Activated T-cell treated with anti-CD3 and anti-CD28 coated beads for 48 hours (primary cell): Measurements from ENCODE around the gene IFNAR1.
A peak's percentile ranks its signal among the peaks of the same experiment; 100 is the strongest.
"Not testable (repeated sequence)": the region's sequence is repeated elsewhere in the genome, so short reads cannot be mapped to it uniquely, and the experiment has no call there.

Experiments used
- DNase-seq: peaks from one replicate; pipeline ENCODE4 v3.0.0-alpha.2; 2020; ENCODE audit warnings: low read depth

IFNAR1 gene

DNA sequence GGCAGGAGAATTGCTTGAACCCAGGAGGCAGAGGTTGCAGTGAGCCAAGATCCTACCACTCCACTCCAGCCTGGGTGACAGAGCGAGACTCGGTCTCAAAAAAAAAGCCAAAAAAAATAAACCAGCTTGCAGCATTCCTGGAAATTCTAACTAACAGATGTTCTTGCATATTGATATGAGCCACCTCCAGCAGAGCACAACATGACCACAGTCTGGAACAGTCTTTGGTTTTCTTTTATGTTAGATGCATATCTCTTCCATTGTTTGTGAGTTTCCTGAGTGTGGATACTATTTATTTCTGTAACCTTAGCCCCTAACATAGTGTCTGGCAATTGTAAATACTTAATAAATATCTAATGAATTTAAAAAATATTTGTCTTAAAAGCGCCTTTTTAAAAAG is 23.9 kb downstream of the IFNAR1 start:
- DNase-seq = no peak

DNA sequence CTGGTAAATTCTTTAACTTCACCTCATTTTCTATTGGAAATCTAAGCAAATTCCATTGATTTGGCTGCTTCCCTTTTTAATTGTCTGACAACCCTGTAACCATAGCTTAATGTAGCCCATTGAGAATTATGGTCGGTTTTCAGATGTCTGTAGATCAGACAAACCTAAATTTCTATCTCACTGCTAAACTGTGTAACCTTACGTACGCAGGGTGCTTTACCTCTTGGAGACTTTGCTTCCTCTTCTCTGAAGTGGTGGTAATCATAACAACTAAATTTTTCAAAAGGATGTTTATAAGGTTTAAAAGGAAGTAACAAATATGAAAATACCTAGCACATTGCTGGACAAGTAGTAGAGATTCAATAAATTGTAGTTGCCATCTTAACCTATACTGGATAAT is 25.9 kb downstream of the IFNAR1 start:
- DNase-seq = no peak

DNA sequence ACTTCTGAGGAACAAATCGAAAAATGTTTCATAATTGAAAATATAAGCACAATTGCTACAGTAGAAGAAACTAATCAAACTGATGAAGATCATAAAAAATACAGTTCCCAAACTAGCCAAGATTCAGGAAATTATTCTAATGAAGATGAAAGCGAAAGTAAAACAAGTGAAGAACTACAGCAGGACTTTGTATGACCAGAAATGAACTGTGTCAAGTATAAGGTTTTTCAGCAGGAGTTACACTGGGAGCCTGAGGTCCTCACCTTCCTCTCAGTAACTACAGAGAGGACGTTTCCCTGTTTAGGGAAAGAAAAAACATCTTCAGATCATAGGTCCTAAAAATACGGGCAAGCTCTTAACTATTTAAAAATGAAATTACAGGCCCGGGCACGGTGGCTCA is 30.6 kb downstream of the IFNAR1 start:
- no peak for DNase-seq

DNA sequence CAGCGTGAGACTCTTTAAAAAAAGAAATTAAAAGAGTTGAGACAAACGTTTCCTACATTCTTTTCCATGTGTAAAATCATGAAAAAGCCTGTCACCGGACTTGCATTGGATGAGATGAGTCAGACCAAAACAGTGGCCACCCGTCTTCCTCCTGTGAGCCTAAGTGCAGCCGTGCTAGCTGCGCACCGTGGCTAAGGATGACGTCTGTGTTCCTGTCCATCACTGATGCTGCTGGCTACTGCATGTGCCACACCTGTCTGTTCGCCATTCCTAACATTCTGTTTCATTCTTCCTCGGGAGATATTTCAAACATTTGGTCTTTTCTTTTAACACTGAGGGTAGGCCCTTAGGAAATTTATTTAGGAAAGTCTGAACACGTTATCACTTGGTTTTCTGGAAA is 31.2 kb downstream of the IFNAR1 start:
- no peak for DNase-seq

DNA sequence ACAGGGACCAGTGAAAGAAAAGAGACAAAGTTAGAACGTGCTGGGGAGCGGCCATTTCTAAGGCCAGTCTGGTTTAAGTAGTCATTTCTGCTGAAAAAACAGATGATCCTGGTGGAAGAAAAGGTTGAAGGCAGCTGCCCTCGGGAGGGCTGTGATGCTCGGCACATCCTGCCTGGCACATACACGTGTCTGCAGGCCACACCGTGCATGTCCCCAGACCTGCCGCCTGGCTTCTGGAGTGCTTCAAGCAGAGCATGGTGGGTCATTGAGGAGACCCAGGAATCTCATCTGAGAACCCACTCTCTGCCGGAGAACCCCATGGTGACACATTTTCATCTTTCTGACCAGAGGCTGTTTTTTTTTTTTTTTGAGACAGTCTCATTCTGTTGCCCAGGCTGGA is 32.4 kb downstream of the IFNAR1 start:
- DNase-seq = no peak

DNA sequence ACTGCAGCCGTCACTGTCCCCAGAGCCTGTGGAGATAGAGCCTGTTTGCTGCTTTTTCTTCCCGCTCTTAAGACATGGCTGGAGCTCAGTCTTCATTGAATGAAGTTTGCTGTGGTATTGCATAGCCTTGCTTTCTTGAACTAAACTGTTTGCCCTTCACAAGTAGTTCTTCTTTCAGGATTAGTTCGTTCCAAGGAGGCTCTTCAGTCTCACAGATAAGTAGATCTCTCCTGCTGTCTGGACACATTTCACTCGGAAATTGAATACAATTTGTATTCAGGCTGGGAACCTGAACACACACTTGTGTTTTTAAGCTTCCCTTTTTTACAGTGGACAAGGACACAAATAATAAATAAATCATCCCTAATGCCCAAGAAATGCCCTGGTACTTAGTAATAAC is 34.7 kb downstream of the IFNAR1 start:
- no peak for DNase-seq

DNA sequence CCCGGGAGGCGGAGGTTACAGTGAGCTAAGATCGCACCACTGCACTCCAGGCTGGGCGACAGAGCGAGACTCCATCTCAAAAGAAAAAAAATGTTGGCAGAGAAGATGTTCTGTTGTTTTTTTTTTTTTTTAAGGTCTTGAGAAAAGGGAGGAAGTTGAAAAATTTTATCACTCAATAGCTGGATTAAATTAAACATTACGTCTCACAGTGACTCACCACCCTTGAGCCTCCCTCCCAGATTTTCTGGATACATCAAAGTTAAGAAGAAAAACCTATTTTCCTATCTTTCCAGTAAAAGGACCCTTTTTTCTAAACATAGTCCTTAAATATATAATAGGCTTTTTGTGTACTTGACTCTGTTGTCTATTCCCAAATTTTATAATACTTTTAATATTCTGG is 35.5 kb downstream of the IFNAR1 start:
- DNase-seq = no peak

DNA sequence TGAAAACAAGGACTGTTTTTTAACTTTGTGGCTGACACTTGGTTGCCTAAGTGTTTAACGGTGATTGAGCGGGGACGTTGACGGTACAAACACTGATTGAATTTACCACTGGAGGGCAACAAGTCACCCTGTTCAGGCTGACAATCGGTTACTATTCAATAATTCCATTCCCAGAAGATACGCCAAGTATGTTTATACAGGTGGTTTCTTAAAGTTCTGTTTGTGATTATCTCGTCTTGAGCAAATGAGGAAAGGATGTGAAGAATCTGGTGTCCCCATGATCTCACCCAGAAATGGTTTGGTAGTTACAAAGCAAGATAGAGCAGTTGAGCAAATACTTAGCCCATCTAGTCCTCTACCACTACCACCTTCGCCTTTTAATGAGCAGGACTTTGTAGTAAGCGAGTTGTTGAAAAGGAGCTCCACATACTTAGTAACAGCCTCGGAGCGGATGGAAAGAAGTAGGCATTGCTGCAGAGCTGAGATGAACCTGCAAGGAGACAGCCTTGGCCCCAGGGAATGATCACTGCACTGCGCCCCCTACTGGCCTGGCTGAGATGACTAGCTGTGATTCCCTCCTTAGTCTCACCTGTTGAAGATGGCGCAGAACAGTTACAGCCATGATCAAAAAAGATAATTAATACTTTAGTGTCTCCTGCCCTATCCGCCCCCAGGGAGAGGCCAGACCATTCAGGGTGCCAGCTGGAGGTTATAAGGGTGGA is 36.3 kb downstream of the IFNAR1 start:
- peak; percentile 82 for DNase-seq

DNA sequence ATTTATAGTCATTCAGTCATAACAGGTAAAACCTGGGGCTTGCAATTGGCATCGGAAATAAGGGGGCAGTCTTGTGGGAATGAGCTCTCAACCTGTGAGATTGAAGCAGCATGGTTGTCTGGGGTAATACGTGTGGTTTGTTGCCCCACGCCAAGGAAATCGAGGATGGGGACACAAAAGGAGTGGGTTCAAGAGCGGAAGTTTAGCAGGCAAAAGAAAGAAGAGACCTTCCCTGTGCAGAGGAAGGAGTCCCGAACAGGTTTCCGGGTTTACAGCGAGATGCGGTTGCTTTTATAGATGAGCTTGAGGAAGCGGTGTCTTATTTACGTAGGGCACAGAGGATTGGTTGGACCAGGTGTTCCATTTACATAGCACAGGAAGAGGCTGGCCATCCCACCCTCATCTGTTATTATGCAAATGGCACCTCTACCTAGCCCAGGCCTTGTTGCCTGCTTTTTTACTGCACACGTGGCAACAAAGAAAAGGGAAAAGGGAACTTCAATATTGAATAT is 37.3 kb downstream of the IFNAR1 start:
- no peak for DNase-seq

DNA sequence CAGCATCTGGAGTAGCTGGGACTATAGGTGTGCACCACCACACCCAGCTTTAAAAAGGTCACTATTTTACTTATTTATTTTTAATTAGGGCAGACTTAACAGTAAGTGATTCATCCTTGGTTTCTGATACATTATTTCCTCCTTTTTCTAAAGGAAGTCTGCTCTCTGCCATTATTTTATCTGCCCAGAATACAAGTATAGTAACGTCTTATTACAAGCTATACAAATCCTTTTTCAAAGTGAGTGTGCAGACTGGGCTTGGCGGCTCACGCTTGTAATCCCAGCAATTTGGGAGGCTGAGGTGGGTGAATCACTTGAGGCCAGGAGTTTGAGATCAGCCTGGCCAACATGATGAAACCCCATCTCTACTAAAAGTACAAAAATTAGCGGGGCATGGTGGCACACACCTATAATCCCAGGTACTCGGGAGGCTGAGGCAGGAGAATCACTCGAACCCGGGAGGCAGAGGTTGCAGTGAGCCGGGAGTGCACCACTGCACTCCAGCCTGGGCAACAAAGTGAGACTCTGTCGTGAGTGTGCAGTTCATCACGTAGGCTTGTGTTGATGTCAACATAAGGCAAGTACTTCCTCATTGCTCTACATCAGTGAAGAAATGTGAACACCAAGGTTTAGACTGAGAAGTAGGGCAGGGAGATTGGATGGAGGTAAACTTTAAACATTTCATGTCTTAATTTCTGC is 39.3 kb downstream of the IFNAR1 start:
- DNase-seq = not testable (repeated sequence)

DNA sequence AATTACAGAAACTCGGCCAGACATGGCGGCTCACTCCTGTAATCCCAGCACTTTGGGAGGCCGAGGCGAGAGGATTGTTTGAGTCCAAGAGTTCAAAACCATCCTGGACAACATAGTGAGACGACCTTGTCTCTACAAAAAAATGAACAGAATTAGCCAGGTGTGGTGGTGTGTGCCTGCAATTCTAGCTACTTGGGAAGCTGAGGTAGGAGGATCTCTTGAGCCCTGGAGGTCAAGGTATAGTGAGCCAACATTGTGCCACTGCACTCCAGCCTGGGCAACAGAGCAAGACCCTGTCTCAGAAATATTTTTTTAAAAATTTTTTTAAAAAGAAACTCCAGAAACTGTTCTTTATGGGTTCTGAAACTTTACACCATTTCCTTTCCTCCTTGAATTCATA is 40.1 kb downstream of the IFNAR1 start:
- DNase-seq = no peak

DNA sequence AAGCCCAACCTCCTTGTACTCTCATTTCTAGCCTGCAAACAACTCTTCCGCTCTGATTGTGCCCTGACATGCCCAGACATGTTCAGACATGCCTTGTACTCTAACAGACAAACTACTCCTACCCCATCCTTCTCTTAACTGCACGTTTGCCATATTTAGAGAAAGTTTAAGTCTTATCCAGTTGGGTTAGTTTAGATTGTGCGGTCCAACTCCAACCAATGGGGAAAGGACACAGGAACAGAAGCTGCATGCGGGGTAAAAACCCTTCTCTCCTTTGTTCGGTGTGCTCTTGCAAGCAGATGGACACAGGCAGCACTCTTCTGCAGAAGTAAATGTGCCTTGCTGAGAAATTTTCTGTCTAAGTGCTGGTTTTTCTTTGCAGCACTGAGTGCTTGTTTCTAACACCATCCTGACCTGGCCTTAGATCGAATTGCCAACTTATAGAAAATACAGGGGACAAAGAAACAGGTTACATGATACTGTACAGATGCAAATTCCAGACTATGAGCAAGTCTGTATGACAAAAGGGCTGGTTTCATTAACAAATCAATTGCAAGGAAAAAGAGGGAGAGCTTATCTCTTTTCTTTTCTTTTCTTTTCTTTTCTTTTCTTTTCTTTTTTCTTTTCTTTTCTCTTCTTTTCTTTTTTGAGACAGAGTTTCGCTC is 42.7 kb downstream of the IFNAR1 start:
- no peak for DNase-seq

DNA sequence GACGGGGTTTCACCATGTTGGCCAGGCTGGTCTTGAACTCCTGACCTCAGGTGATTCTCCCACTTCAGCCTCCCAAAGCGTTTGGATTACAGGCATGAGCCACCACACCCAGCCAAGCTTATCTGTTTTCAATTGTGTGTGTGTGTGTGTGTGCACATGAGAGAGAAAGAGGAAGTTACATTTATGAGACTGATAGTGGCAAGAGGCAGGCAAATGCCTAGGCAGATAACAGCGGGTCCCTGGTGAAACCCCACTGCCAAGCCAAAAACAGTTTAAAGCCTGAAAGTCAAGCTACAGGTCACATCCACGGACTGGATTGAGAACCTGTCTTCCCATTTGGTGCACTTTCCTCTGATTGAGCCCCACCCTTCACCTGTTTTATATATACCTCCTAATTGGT is 43.4 kb downstream of the IFNAR1 start:
- DNase-seq = no peak

DNA sequence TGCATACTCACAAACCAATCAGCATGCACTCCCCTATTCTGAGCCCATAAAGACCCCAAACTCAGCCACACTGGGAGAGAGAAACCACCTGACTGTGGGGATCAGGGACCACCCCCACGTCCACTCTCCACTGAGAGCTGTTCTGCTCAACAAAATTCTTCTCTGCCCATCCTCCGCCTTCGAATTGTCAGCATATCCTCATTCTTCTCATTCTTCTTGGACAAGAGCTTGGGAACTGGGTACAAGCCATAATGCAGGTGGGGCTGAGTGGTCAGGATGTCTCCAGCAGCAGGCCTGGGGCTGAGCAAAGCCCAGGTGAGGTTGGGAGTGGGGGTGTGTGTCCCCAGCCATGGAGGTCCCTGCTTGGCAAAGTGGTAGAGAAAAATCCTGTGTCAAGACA is 43.8 kb downstream of the IFNAR1 start:
- no peak for DNase-seq

DNA sequence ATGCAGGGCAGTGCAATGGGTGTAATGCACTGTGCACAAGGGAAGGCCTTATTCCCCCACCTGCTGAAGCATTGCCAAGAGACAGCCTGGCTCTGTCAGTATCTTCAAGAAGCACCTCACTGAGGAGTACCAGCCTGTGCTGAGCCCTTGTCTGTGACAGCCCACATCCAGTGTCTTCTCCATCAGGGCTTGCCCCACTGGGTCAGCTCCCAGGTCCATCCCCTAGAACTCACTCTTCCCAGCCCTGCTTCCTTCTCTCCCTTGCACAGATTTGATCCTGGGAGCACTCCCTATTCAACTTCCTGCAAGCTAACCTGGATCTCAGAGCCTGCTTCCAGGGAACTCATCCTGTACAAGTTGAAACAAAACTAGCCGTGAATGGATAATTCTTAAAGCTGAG is 44.8 kb downstream of the IFNAR1 start:
- no peak for DNase-seq

DNA sequence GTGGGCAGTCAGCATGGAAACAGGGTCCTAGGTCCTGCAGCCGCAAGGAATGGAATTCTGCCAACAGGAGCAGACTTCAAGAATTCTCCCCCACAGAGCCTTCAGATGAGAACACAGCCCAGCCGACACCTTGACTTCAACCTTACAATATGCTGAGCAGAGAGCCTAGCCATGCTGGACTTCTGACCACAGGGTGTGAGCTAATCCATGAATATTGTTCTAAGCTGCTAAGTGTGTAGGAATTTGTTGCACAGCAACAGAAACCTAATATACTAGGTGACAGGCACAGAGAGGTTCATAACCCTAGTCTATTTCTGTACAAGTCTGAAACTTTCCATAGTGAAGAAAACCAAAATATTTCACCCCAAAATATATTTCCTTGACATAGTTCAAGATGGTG is 45.5 kb downstream of the IFNAR1 start:
- DNase-seq = no peak

DNA sequence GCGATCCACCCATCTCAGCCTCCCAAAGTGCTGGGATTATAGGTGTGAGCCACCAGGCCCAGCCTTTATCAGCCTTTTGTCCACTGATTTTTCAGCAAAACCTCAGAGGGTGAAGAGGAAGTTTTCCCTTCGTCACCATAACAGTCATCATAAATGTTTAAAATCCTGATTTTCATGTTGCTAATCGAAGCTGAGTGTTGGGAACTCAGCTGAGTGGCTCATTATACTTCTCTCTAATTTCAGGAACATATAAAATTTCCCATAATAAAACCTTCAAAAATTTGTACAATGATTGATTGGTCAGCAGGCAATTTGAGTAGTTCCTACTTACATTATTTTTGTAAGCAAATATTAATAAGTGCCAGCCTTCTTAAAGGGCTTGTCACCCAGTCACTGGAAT is 46.6 kb downstream of the IFNAR1 start:
- no peak for DNase-seq

DNA sequence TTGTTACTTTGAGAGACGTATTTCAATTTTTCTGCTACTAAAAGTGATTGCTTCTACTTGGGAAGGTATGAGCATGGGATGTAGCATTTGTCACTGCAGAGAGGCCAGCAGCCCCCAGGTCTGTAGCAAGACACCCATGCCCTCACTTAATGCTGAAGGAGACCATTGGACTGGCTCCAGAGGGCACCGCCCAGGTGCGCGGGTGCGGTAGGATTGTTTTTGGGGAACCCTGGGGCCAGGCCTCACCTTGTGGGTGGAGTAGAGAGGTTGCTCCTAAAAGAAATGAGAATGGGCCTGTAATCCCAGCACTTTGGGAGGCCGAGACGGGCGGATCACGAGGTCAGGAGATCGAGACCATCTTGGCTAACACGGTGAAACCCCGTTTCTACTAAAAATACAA is 47.8 kb downstream of the IFNAR1 start:
- no peak for DNase-seq

DNA sequence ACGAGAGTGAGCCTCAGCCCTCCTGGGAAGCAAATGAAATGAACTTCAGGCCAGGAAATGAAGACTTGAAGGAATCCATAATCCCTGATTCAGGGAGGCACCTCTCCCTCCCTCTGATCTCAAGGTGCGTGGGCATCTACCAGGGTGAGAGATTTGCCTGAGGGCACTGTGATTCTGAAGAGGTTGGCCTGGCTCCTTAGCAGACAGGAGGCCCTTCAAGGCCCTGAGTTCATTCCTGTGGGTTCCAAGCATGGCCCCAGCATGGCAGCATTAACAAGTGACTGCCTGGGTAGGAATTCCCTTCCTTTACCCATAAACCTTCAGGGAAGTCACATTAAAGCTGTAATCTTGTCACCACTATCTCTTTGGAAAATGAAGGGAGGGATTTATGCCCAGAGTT is 48.7 kb downstream of the IFNAR1 start:
- DNase-seq = no peak

DNA sequence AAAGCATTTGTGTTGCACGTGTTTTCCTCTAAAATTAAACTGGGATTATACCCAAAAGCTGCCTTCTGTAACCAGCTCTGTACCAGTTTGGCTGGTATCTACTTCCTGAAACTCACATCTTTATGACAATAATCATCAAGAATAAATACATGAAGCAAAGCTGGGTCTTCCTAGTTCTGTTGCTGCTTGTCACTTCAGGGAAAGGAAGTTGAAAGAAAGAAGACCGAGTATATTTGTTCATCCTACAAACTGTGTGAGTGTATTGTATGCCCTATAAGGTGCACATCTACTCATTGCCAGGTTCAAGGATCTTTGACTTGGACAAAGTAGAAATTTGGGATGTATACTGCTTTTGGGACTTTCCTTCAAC is 49.3 kb downstream of the IFNAR1 start:
- no peak for DNase-seq

DNA sequence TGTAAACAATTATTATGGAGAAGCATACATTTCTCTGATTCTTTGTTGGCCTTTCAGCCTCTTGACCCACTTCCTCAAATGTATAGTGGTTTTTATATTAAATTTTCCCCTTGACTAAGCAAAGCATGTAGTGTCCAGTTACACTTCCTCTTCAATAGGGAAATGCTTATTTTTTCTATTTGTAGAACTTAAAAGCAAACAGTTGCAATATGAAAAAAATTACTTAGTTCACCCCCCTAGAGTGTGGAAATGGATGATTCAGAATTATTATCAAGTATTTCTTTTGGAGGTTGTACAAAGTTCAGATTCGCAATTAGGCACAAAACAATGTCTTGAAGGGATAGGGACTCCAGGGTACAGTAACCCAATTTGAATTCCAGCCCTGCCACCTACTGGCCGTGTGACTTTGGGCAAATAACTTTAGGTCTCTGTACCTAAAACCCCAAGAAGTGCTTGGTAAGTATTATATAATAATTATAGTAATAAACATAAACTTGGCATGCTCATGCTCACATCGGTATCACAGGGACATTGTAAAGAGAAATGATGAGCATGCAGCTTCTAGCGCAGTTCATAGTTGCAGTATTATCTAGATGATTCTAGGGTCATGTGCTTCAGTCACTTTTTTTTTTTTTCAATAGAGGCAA is 49.8 kb downstream of the IFNAR1 start:
- DNase-seq = no peak

DNA sequence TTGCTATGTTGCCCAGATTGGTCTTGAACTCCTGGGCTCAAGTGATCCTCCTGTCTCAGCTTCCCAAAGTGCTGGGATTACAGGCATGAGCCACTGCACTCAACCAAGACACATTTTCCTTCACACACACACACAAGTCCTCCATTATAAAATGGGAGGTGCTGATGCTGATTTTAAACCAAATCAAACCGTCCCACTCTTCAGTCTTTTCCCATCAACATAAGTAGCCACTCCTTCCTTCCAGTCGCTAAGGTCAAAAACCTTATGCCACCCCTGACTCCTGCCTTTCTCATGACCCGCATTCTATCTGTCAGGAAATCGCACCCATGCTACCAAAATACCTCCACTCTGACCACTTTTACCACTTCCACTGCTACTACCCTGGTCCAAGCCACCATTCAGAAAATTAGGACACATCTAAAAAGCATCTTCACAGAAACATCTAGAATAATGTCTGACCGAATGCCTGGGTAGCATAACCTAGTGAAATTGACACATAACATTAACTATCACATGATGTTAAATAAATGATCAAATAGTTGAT is 50.4 kb downstream of the IFNAR1 start:
- no peak for DNase-seq
